ENCODE results near the gene ZMIZ1. TPM values are rescaled to one million over a fixed set of nuclear protein-coding genes. Genes with fewer than 3 reads are reported as not detected.

Gene ZMIZ1
- total and polyA plus RNA-seq, 4 donors, result 3.9 to 19.1 (median 9.8) TPM

DNA sequence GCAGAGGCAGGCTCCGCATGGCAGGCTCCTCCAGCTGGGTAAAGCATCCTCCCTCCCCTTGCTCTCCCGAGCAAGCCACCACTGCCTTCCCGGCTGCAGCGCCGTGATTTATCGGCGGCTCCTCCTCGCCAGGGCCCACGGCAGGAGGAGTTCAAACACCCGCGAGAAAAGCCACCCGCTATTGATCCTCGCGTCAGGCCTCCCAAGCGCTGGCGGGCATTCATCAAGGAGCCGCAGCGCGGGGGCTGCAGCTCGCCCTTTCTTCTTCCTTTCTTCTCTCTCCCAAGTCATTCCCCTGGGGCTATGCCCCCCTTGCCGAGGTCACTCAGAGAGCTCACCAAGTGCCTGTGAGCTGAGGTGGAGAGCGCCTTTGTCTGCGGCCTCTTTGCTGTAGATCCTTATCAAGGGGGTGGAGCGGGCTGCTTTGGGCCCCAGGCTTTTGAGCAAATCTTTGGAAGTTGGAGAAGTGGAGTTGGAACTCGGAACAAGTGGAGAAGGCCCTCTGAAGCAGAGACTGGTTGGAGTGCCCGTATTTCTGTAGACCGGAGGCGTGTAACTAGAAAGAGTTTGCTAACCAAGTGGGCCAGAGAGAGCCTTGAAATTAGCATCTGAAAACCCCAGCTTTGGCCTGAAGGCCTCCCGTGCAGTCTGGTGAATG lies 171.3 kb downstream of the ZMIZ1 start:
- no peaks in the 10 kb centered on the region for H3K9me3 ChIP-seq (ENCODE audit: control insufficient read depth in 4 of 4, low read length in 3 of 4)
- no peak overlapping the region for H3K4me3 ChIP-seq (ENCODE audit: low read depth in 1 of 3, low read length in 3 of 3)
- peaks cover under 1 to 9% (median 7%) of the 10 kb centered on the region in 4 donors for H3K4me1 ChIP-seq (ENCODE audit: control insufficient read depth in 4 of 4, insufficient read depth in 4 of 4, low read length in 3 of 4)
- TF ChIP-seq, protein P1, sequence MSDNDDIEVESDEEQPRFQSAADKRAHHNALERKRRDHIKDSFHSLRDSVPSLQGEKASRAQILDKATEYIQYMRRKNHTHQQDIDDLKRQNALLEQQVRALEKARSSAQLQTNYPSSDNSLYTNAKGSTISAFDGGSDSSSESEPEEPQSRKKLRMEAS (IDR thresholded peaks at IDR 0.05), result no peak
- no peaks in the 10 kb centered on the region for H3K27me3 ChIP-seq (ENCODE audit: control insufficient read depth in 4 of 4, insufficient read depth in 4 of 4, low read length in 3 of 4)
- H3K36me3 ChIP-seq (ENCODE audit: control insufficient read depth in 4 of 4, insufficient read depth in 3 of 4, low read depth in 1 of 4, low read length in 3 of 4), result no peaks in the 10 kb centered on the region
- WGBS, result 90% methylated on average over 29 of the region's 29 CpGs
- DNase-seq (ENCODE audit: low spot score), result no peak
- H3K27ac ChIP-seq (ENCODE audit: low read depth in 1 of 2, low read length in 2 of 2), result no peak overlapping the region
- H3K9ac ChIP-seq (ENCODE audit: low read depth in 1 of 2, low read length in 2 of 2), result no peak overlapping the region

DNA sequence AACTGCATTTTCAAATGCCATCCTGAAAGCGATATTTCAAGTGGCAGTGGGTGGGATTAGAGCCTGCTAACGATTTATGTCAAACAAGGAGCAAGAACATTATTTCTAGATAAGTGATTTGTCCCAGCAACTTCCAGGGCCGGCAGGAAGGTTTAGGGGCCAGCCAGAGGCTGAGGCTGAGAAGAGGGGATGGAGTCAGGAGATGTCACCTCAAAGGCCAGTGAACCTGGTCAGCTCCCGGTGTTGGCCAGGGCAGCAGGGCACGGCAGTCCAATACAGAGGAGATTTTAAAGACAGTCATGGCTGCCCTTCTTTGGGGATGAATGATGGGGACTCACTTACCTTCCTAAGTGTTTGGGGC lies 172.8 kb downstream of the ZMIZ1 start:
- no peak overlapping the region for H3K4me3 ChIP-seq (ENCODE audit: low read depth in 1 of 3, low read length in 3 of 3)
- DNase-seq (ENCODE audit: low spot score), result no peak
- H3K9me3 ChIP-seq (ENCODE audit: control insufficient read depth in 4 of 4, low read length in 3 of 4), result no peaks in the 10 kb centered on the region
- H3K4me1 ChIP-seq (ENCODE audit: control insufficient read depth in 4 of 4, insufficient read depth in 4 of 4, low read length in 3 of 4), result peaks cover 13 to 25% (median 21%) of the 10 kb centered on the region in 4 donors
- no peaks in the 10 kb centered on the region for H3K27me3 ChIP-seq (ENCODE audit: control insufficient read depth in 4 of 4, insufficient read depth in 4 of 4, low read length in 3 of 4)
- H3K27ac ChIP-seq (ENCODE audit: low read depth in 1 of 2, low read length in 2 of 2), result peak overlapping the region; percentile 34 to 59
- 68% methylated on average over 5 of the region's 5 CpGs for WGBS
- H3K9ac ChIP-seq (ENCODE audit: low read depth in 1 of 2, low read length in 2 of 2), result no peak overlapping the region
- no peaks in the 10 kb centered on the region for H3K36me3 ChIP-seq (ENCODE audit: control insufficient read depth in 4 of 4, insufficient read depth in 3 of 4, low read depth in 1 of 4, low read length in 3 of 4)
- TF ChIP-seq, protein P2, sequence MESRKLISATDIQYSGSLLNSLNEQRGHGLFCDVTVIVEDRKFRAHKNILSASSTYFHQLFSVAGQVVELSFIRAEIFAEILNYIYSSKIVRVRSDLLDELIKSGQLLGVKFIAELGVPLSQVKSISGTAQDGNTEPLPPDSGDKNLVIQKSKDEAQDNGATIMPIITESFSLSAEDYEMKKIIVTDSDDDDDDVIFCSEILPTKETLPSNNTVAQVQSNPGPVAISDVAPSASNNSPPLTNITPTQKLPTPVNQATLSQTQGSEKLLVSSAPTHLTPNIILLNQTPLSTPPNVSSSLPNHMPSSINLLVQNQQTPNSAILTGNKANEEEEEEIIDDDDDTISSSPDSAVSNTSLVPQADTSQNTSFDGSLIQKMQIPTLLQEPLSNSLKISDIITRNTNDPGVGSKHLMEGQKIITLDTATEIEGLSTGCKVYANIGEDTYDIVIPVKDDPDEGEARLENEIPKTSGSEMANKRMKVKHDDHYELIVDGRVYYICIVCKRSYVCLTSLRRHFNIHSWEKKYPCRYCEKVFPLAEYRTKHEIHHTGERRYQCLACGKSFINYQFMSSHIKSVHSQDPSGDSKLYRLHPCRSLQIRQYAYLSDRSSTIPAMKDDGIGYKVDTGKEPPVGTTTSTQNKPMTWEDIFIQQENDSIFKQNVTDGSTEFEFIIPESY (IDR thresholded peaks at IDR 0.05), result no peak
- TF ChIP-seq RXRA (IDR thresholded peaks at IDR 0.05) (no peak), HNF4A (conservative IDR thresholded peaks at IDR 0.05) (no peak), JUND (IDR thresholded peaks at IDR 0.05) (no peak), YY1 (IDR thresholded peaks at IDR 0.05) (no peak), REST (IDR thresholded peaks at IDR 0.05) (no peak), SP1 (IDR thresholded peaks at IDR 0.05) (no peak), EGR1 (IDR thresholded peaks at IDR 0.05; ENCODE audit: low read depth in 2 of 2) (no peak), HNF4G (IDR thresholded peaks at IDR 0.05) (no peak), CTCF (IDR thresholded peaks at IDR 0.05; ENCODE audit: low read depth, low read length, missing input control) (no peak), FOXA2 (IDR thresholded peaks at IDR 0.05) (no peak), RAD21 (IDR thresholded peaks at IDR 0.05) (no peak), GABPA (IDR thresholded peaks at IDR 0.05 in 1 of 2, conservative IDR thresholded peaks at IDR 0.05 in 1 of 2) (no peak), NR2F2 (IDR thresholded peaks at IDR 0.05) (no peak)
- TF ChIP-seq, protein P3, sequence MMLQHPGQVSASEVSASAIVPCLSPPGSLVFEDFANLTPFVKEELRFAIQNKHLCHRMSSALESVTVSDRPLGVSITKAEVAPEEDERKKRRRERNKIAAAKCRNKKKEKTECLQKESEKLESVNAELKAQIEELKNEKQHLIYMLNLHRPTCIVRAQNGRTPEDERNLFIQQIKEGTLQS (IDR thresholded peaks at IDR 0.05), result no peak
- TF ChIP-seq, protein P1 (IDR thresholded peaks at IDR 0.05), result no peak
